ENCODE measurements around the gene CREB1. TPM values are rescaled to one million over a fixed set of nuclear protein-coding genes. Genes with fewer than 3 reads are reported as not detected.

CREB1 gene
- total and polyA plus RNA-seq, 2 donors (not counting 1 experiment from before 2014, with no cell fraction given): 42.5 to 156 TPM

DNA sequence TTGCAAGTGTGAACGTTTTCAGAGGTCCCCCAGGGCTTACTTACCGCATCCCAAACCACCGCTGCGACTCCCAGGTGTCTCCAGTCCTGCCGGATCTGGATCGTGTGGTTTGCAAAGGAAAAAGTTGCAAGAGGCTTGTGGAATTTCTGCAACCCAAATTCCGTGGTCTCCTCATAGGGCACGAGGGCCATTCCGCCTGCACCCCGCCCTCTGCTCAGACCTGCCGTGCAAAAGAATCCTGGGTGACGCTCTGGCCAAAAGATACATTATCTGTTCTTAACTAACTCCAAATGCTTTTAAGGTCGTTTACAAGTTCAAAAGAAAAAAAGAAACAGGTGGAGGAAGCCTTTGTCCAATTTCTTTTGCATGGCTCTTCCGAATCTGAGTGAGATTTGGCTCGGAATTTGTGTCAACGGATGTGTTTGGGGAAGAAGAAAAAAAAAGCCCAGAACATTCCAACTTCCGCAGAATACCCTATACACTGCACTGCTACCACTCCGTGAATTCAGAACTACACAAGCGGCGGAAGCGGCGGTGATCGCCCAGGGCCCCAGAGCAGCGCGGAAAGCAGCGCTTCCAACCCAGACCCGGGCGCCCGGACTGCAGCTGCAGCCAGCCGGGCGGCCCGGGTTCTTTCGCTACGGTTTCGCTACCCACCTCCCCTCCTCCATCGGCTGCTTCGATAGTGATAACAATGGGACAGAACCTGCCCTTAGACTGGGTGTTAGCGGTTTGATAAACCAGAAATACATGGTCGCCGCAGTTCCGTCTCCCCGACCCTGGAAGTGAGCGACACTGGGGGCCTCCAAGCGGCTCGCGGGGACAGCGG, 94.6 kb downstream of the CREB1 start:
- peak; percentile 80 for DNase-seq
- peak overlapping the region; percentile 90 for H3K9ac ChIP-seq (ENCODE audit: low read length)
- POLR2A ChIA-PET: interaction anchor here (0.6 to 4.3 kb wide), 16 partner anchors 34 to 641 kb away, joined by 3 to 43 read pairs (median 4); partner anchors contain the start of genes CCNYL1, CREB1, FZD5 and KLF7
- intact Hi-C loops (cut with micrococcal nuclease): loop anchor here (1.0 to 10.0 kb wide), 11 partner anchors 38 to 1540 kb away; partner anchors contain the start of genes CCNYL1, CREB1, INO80D and PLEKHM3
- peak; percentile 29 for ATAC-seq (ENCODE audit: low read depth)
- H3K27me3 ChIP-seq (replicated peaks in 1 of 4; ENCODE audit: control extremely low read depth in 1 of 4, control insufficient read depth in 3 of 4, insufficient read depth in 4 of 4, low read length in 3 of 4): no peaks in the 10 kb centered on the region
- Mint-ChIP-seq H3K9me3 (ENCODE audit: insufficient read depth) (no peaks in the 10 kb centered on the region), H3K4me1 (peaks cover 50% of the 10 kb centered on the region), H3K27me3 (no peaks in the 10 kb centered on the region), H3K4me3 (peak overlapping the region; percentile 89), H3K27ac (peak overlapping the region; percentile 97)
- H3K4me2 ChIP-seq (replicated peaks; ENCODE audit: low read depth, low read length, poor library complexity, severe bottlenecking): peak overlapping the region; percentile 93
- H4K20me1 ChIP-seq (ENCODE audit: control insufficient read depth, insufficient read depth, low read length, poor library complexity, severe bottlenecking): no peaks in the 10 kb centered on the region
- H3K4me1 ChIP-seq (ENCODE audit: control insufficient read depth in 2 of 2, insufficient read depth in 2 of 2, low read length in 2 of 2): peaks cover 47 to 65% of the 10 kb centered on the region in 2 donors
- CTCF ChIA-PET: interaction anchor here (0.8 to 4.2 kb wide), 21 partner anchors 9 to 859 kb away, joined by 3 to 48 read pairs (median 8); partner anchors contain the start of genes CCNYL1, CREB1, FASTKD2 and KLF7
- peak overlapping the region; percentile 74 for H2AFZ ChIP-seq (ENCODE audit: insufficient read depth, low read depth, low read length, poor library complexity, severe bottlenecking)
- under 1% methylated on average over 42 of the region's 47 CpGs for WGBS (ENCODE audit: insufficient coverage)
- no peaks in the 10 kb centered on the region for H3K9me3 ChIP-seq (ENCODE audit: control extremely low read depth in 1 of 3, control insufficient read depth in 2 of 3, insufficient read depth in 1 of 3, low read length in 2 of 3)
- TF ChIP-seq EZH2 (IDR thresholded peaks at IDR 0.05; ENCODE audit: borderline replicate concordance, insufficient read depth, low read depth, low read length, poor library complexity, severe bottlenecking): no peak
- TF ChIP-seq, protein P1, sequence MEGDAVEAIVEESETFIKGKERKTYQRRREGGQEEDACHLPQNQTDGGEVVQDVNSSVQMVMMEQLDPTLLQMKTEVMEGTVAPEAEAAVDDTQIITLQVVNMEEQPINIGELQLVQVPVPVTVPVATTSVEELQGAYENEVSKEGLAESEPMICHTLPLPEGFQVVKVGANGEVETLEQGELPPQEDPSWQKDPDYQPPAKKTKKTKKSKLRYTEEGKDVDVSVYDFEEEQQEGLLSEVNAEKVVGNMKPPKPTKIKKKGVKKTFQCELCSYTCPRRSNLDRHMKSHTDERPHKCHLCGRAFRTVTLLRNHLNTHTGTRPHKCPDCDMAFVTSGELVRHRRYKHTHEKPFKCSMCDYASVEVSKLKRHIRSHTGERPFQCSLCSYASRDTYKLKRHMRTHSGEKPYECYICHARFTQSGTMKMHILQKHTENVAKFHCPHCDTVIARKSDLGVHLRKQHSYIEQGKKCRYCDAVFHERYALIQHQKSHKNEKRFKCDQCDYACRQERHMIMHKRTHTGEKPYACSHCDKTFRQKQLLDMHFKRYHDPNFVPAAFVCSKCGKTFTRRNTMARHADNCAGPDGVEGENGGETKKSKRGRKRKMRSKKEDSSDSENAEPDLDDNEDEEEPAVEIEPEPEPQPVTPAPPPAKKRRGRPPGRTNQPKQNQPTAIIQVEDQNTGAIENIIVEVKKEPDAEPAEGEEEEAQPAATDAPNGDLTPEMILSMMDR (IDR thresholded peaks at IDR 0.05): no peak
- peaks cover 39% of the 10 kb centered on the region for H3K79me2 ChIP-seq (ENCODE audit: control insufficient read depth, insufficient read depth, low read length)
- H3K4me3 ChIP-seq (ENCODE audit: control extremely low read depth in 1 of 5, extremely low read depth in 1 of 5, insufficient read depth in 1 of 5, low read depth in 2 of 5, low read length in 4 of 5): peak overlapping the region; percentile 50 to 100 (median 95)
- peak overlapping the region; percentile 98 to 99 for H3K27ac ChIP-seq (ENCODE audit: low read length in 2 of 2)
- H3K36me3 ChIP-seq (replicated peaks in 1 of 2; ENCODE audit: control extremely low read depth in 1 of 2, control insufficient read depth in 1 of 2, extremely low read depth in 1 of 2, insufficient read depth in 2 of 2, low read length in 1 of 2): peaks cover 0 to 27% of the 10 kb centered on the region in 2 experiments

All from B cell (primary cell).